Liver (tissue), 9 donors: ENCODE results near the gene CFAP68. TPM values are rescaled to one million over a fixed set of nuclear protein-coding genes. Genes with fewer than 3 reads are reported as not detected.

Source experiments
- DNase-seq: peaks from one replicate; pipeline ENCODE4 v3.0.0-alpha.2; 2017; ENCODE audit warnings: low spot score
- H3K27ac ChIP-seq, 2 donors: one replicate each; pipeline ENCODE4 v1.7.0; 2013; ENCODE audit warnings: inconsistent platforms in 2 of 2, low read length in 2 of 2, control low read depth in 1 of 2, low read depth in 1 of 2, mild to moderate bottlenecking in 1 of 2
- H3K27me3 ChIP-seq, 4 donors: one replicate each; pipeline versions ENCODE4 v1.6.1 to v1.7.0; 2013; ENCODE audit warnings: low read length in 3 of 4, inconsistent platforms in 1 of 4, mild to moderate bottlenecking in 1 of 4, moderate library complexity in 1 of 4; ENCODE audit not compliant: control insufficient read depth in 4 of 4, insufficient read depth in 4 of 4
- H3K36me3 ChIP-seq, 4 donors: one replicate each; pipeline versions ENCODE4 v1.6.1 to v1.7.0; 2013; ENCODE audit warnings: low read length in 3 of 4, mild to moderate bottlenecking in 3 of 4, low read depth in 1 of 4, moderate library complexity in 1 of 4; ENCODE audit not compliant: control insufficient read depth in 4 of 4, insufficient read depth in 3 of 4
- H3K4me1 ChIP-seq, 4 donors: one replicate each; pipeline versions ENCODE4 v1.6.1 to v1.7.0; 2013; ENCODE audit warnings: low read length in 3 of 4, mild to moderate bottlenecking in 3 of 4, moderate library complexity in 1 of 4; ENCODE audit not compliant: control insufficient read depth in 4 of 4, insufficient read depth in 4 of 4
- H3K4me3 ChIP-seq, 3 donors: one replicate each; pipeline versions ENCODE4 v1.6.1 to v1.7.0; 2013; ENCODE audit warnings: low read length in 3 of 3, control low read depth in 1 of 3, low read depth in 1 of 3, mild to moderate bottlenecking in 1 of 3
- H3K9ac ChIP-seq, 2 donors: one replicate each; pipeline ENCODE4 v1.7.0; 2013; ENCODE audit warnings: low read length in 2 of 2, mild to moderate bottlenecking in 2 of 2, moderate library complexity in 2 of 2, control low read depth in 1 of 2, low read depth in 1 of 2
- H3K9me3 ChIP-seq, 4 donors: one replicate each; pipeline versions ENCODE4 v1.6.1 to v1.7.0; 2013; ENCODE audit warnings: low read length in 3 of 4; ENCODE audit not compliant: control insufficient read depth in 4 of 4
- EGR1 ChIP-seq, 2 donors: IDR thresholded peaks; 2 replicates each; pipeline ENCODE4 v1.6.1; 2016 to 2018; ENCODE audit warnings: antibody characterized with exemption in 2 of 2, low read depth in 2 of 2
- FOXA1 ChIP-seq: IDR thresholded peaks from 2 replicates; pipeline ENCODE4 v1.6.1; 2016; ENCODE audit warnings: antibody characterized with exemption
- FOXA2 ChIP-seq: IDR thresholded peaks from 2 replicates; pipeline ENCODE4 v1.6.1; 2016; ENCODE audit warnings: antibody characterized with exemption
- GABPA ChIP-seq, 2 donors: IDR thresholded peaks in 1 of 2; conservative IDR thresholded peaks in 1 of 2; 2 replicates each; pipeline ENCODE4 v1.6.1; 2016; ENCODE audit warnings: antibody characterized with exemption in 2 of 2, mild to moderate bottlenecking in 1 of 2, moderate library complexity in 1 of 2
- HNF4G ChIP-seq: IDR thresholded peaks from 2 replicates; pipeline ENCODE4 v1.6.1; 2016; ENCODE audit warnings: antibody characterized with exemption
- JUND ChIP-seq, 2 donors: IDR thresholded peaks; 2 replicates each; pipeline ENCODE4 v1.6.1; 2016; ENCODE audit warnings: antibody characterized with exemption in 2 of 2
- NR2F2 ChIP-seq: IDR thresholded peaks from 2 replicates; pipeline ENCODE4 v1.6.1; 2016; ENCODE audit warnings: antibody characterized with exemption
- RAD21 ChIP-seq, 2 donors: IDR thresholded peaks; 2 replicates each; pipeline ENCODE4 v1.6.1; 2016; ENCODE audit warnings: antibody characterized with exemption in 2 of 2, mild to moderate bottlenecking in 2 of 2
- RXRA ChIP-seq, 2 donors: IDR thresholded peaks; 2 replicates each; pipeline ENCODE4 v1.6.1; 2017 to 2018; ENCODE audit warnings: antibody characterized with exemption in 2 of 2, mild to moderate bottlenecking in 1 of 2
- SP1 ChIP-seq: IDR thresholded peaks from 2 replicates; pipeline ENCODE4 v1.6.1; 2018; ENCODE audit warnings: antibody characterized with exemption, mild to moderate bottlenecking
- TAF1 ChIP-seq: conservative IDR thresholded peaks from 2 replicates; pipeline ENCODE4 v1.6.1; 2016; ENCODE audit warnings: antibody characterized with exemption, mild to moderate bottlenecking
- YY1 ChIP-seq: IDR thresholded peaks from 2 replicates; pipeline ENCODE4 v1.6.1; 2016; ENCODE audit warnings: antibody characterized with exemption, mild to moderate bottlenecking
- WGBS: extraction: QIAGEN DNeasy Blood & Tissue Kit; methylation state at CpG from one replicate; pipeline ENCODE4 v1.1.7; 2013; 5-methylcytosine and 5-hydroxymethylcytosine counted together
- polyA plus RNA-seq, 2 donors: library from polyadenylated mRNA; stranded (reverse) in 1 of 2; unstranded in 1 of 2; fragments of 200-250 nt in 1 of 2; fragments of >200 nt in 1 of 2; fragmentation: Nextera tagmentation in 1 of 2; extraction: Ambion mirVana in 1 of 2; gene quantifications; one replicate each; pipeline versions ENCODE4 v1.2.1 to v1.2.3, GENCODE V29; 2013 to 2015
- total RNA-seq, 2 donors: library from RNA; depleted of rRNA; stranded (reverse); fragments of >200 nt; gene quantifications; one replicate each; pipeline ENCODE4 v1.2.3, GENCODE V29; 2014
- TF ChIP-seq, protein P1 (sequence below): IDR thresholded peaks from 2 replicates; pipeline ENCODE4 v1.6.1; 2016; ENCODE audit warnings: antibody characterized with exemption
- TF ChIP-seq, protein P2 (sequence below): IDR thresholded peaks from 2 replicates; pipeline ENCODE4 v1.6.1; 2016; ENCODE audit warnings: antibody characterized with exemption
- TF ChIP-seq, protein P3 (sequence below): IDR thresholded peaks from 2 replicates; pipeline ENCODE4 v1.6.1; 2016; ENCODE audit warnings: antibody characterized with exemption, mild to moderate bottlenecking
- TF ChIP-seq, protein P4 (sequence below): IDR thresholded peaks from 2 replicates; pipeline ENCODE4 v1.6.1; 2016; ENCODE audit warnings: antibody characterized with exemption
- donor health status: healthy.
- donor health status: healthy.
- donor health status: healthy.
- donor health status: healthy.
- donor health status: healthy.

Gene CFAP68
- total and polyA plus RNA-seq, 4 donors: 6.2 to 27.8 (median 13.8) TPM

DNA sequence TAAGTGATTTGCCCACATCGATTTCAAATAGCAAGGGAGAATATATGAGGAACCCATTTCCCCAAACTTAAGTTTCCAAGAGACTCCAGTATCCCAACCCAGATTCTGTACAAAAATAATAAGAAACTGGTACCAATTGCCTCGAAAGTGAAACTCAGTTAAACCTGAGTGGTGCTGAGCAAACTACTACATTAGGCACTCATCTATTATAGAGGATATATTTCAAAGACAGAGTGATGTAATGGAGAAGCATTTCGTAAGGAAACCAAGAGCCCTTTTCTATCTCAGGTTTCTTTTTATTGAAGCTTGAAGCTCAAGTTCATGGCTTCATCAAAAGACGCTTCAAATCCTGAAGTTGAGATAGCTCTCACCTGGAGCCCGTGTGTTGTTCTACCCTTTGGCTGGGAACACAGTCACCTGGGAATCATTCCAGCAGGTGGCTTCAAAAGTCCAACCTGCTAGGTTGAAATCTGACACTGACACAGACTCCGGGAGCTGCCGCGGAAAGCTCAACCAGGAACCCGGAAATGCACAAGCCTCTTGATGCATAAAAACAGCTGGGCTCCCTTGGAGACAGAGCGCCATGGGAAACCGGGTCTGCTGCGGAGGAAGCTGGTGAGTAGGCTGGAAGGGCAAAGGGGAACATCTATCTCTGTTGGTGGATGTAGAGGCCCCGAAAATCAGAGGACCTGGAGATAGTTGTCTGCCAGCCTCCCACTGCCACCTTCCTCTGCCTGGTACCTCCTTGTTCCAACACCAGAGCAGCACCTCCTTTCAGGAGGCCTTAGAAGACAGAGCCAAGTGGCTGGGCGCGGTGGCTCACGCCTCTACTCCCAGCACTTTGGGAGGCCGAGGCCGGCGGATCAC, 39.3 kb downstream of the CFAP68 start, which contains the start of gene C11orf52 (continued):
- TF ChIP-seq, protein P1, sequence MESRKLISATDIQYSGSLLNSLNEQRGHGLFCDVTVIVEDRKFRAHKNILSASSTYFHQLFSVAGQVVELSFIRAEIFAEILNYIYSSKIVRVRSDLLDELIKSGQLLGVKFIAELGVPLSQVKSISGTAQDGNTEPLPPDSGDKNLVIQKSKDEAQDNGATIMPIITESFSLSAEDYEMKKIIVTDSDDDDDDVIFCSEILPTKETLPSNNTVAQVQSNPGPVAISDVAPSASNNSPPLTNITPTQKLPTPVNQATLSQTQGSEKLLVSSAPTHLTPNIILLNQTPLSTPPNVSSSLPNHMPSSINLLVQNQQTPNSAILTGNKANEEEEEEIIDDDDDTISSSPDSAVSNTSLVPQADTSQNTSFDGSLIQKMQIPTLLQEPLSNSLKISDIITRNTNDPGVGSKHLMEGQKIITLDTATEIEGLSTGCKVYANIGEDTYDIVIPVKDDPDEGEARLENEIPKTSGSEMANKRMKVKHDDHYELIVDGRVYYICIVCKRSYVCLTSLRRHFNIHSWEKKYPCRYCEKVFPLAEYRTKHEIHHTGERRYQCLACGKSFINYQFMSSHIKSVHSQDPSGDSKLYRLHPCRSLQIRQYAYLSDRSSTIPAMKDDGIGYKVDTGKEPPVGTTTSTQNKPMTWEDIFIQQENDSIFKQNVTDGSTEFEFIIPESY: peak; percentile 57
- TF ChIP-seq SP1 (peak; percentile 86), NR2F2 (no peak), FOXA2 (no peak), GABPA (IDR thresholded peaks at IDR 0.05 in 1 of 2, conservative IDR thresholded peaks at IDR 0.05 in 1 of 2) (peak in 1 of 2 donors; percentile 71), FOXA1 (no peak), TAF1 (peak; percentile 62)

DNA sequence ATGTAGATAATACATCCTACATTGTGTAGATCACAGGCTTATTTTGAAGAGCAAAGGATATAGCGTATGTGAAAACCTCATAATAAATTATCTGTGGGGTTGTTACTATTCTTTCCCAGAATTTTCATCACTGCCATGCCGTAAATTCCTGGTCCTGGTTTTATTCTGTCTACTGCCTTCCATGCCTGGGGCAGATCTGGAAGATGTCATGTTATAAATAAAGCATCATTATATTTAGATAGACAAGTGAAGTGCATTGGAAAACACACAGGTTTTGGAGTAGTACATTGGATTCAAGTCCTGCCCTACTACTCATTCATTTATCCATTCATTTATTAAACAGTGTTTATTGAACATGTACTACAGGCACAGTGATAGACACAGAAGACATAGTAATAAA, 41.6 kb downstream of the CFAP68 start:
- H3K27me3 ChIP-seq: no peaks in the 10 kb centered on the region
- H3K36me3 ChIP-seq: no peaks in the 10 kb centered on the region
- no peak overlapping the region for H3K9ac ChIP-seq
- H3K9me3 ChIP-seq: no peaks in the 10 kb centered on the region
- no peak overlapping the region for H3K27ac ChIP-seq
- DNase-seq: no peak
- TF ChIP-seq, protein P2, sequence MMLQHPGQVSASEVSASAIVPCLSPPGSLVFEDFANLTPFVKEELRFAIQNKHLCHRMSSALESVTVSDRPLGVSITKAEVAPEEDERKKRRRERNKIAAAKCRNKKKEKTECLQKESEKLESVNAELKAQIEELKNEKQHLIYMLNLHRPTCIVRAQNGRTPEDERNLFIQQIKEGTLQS: no peak
- TF ChIP-seq RAD21 (IDR thresholded peaks at IDR 0.05): no peak
- TF ChIP-seq GABPA (IDR thresholded peaks at IDR 0.05 in 1 of 2, conservative IDR thresholded peaks at IDR 0.05 in 1 of 2): no peak
- TF ChIP-seq, protein P3, sequence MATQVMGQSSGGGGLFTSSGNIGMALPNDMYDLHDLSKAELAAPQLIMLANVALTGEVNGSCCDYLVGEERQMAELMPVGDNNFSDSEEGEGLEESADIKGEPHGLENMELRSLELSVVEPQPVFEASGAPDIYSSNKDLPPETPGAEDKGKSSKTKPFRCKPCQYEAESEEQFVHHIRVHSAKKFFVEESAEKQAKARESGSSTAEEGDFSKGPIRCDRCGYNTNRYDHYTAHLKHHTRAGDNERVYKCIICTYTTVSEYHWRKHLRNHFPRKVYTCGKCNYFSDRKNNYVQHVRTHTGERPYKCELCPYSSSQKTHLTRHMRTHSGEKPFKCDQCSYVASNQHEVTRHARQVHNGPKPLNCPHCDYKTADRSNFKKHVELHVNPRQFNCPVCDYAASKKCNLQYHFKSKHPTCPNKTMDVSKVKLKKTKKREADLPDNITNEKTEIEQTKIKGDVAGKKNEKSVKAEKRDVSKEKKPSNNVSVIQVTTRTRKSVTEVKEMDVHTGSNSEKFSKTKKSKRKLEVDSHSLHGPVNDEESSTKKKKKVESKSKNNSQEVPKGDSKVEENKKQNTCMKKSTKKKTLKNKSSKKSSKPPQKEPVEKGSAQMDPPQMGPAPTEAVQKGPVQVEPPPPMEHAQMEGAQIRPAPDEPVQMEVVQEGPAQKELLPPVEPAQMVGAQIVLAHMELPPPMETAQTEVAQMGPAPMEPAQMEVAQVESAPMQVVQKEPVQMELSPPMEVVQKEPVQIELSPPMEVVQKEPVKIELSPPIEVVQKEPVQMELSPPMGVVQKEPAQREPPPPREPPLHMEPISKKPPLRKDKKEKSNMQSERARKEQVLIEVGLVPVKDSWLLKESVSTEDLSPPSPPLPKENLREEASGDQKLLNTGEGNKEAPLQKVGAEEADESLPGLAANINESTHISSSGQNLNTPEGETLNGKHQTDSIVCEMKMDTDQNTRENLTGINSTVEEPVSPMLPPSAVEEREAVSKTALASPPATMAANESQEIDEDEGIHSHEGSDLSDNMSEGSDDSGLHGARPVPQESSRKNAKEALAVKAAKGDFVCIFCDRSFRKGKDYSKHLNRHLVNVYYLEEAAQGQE: no peak
- TF ChIP-seq, protein P1: no peak
- TF ChIP-seq RXRA (IDR thresholded peaks at IDR 0.05): no peak
- TF ChIP-seq JUND (IDR thresholded peaks at IDR 0.05): no peak
- no peak for TF ChIP-seq EGR1 (IDR thresholded peaks at IDR 0.05; ENCODE audit: low read depth in 2 of 2)
- no peak for TF ChIP-seq TAF1
- TF ChIP-seq FOXA2: no peak
- TF ChIP-seq SP1: no peak
- TF ChIP-seq YY1: no peak
- no peak for TF ChIP-seq HNF4G
- TF ChIP-seq, protein P4, sequence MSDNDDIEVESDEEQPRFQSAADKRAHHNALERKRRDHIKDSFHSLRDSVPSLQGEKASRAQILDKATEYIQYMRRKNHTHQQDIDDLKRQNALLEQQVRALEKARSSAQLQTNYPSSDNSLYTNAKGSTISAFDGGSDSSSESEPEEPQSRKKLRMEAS: no peak
- H3K4me1 ChIP-seq: peaks cover 0 to 48% (median 34%) of the 10 kb centered on the region in 4 donors
- WGBS: 74% methylated on average over 2 of the region's 2 CpGs
- no peak overlapping the region for H3K4me3 ChIP-seq
